Mucosa of stomach (tissue), 1 donor: Measurements from ENCODE around the gene COL13A1.

Experiments
- H3K27me3 ChIP-seq: one replicate; pipeline ENCODE4 v1.7.0; 2013; ENCODE audit warnings: mild to moderate bottlenecking, low read length; ENCODE audit not compliant: control insufficient read depth, insufficient read depth
- H3K36me3 ChIP-seq: one replicate; pipeline ENCODE4 v1.7.0; 2013; ENCODE audit warnings: low read length; ENCODE audit not compliant: control insufficient read depth, insufficient read depth
- H3K4me1 ChIP-seq: one replicate; pipeline ENCODE4 v1.7.0; 2013; ENCODE audit warnings: mild to moderate bottlenecking, low read length; ENCODE audit not compliant: control insufficient read depth, insufficient read depth
- H3K4me3 ChIP-seq: one replicate; pipeline ENCODE4 v1.7.0; 2013; ENCODE audit warnings: low read length
- H3K9ac ChIP-seq: one replicate; pipeline ENCODE4 v1.7.0; 2013; ENCODE audit warnings: mild to moderate bottlenecking, low read length, moderate library complexity
- H3K9me3 ChIP-seq: one replicate; pipeline ENCODE4 v1.7.0; 2013; ENCODE audit warnings: mild to moderate bottlenecking, low read length, moderate library complexity; ENCODE audit not compliant: control insufficient read depth
- donor health status: Pancreatic carcinoma.

The COL13A1 gene

GRCh38 chr10:69851306-69851705, 49.6 kb downstream of the COL13A1 start:
- no peaks in the 10 kb centered on the region for H3K9me3 ChIP-seq
- no peak overlapping the region for H3K4me3 ChIP-seq
- H3K36me3 ChIP-seq, result no peaks in the 10 kb centered on the region
- H3K27me3 ChIP-seq, result peaks cover 10% of the 10 kb centered on the region
- H3K9ac ChIP-seq, result no peak overlapping the region
- H3K4me1 ChIP-seq, result peaks cover 7% of the 10 kb centered on the region

- no peak overlapping the region for H3K9ac ChIP-seq
- H3K4me1 ChIP-seq, result peaks cover 7% of the 10 kb centered on the region
- no peaks in the 10 kb centered on the region for H3K36me3 ChIP-seq
- H3K4me3 ChIP-seq, result no peak overlapping the region
- no peaks in the 10 kb centered on the region for H3K9me3 ChIP-seq
- no peaks in the 10 kb centered on the region for H3K27me3 ChIP-seq
These were observed 51.4 kb downstream of the COL13A1 start for GRCh38 chr10:69853064-69853463.

GRCh38 chr10:69854511-69855345, 53.0 kb downstream of the COL13A1 start:
- Histone ChIP-seq H3K36me3 (no peaks in the 10 kb centered on the region), H3K9ac (no peak overlapping the region), H3K4me3 (no peak overlapping the region), H3K27me3 (no peaks in the 10 kb centered on the region), H3K9me3 (no peaks in the 10 kb centered on the region), H3K4me1 (peaks cover 7% of the 10 kb centered on the region)

GRCh38 chr10:69855346-69856111, 53.8 kb downstream of the COL13A1 start:
- no peak overlapping the region for H3K4me3 ChIP-seq
- peaks cover 7% of the 10 kb centered on the region for H3K4me1 ChIP-seq
- no peak overlapping the region for H3K9ac ChIP-seq
- no peaks in the 10 kb centered on the region for H3K27me3 ChIP-seq
- no peaks in the 10 kb centered on the region for H3K36me3 ChIP-seq
- H3K9me3 ChIP-seq, result no peaks in the 10 kb centered on the region

GRCh38 chr10:69856601-69857166, 55.0 kb downstream of the COL13A1 start:
- H3K4me3 ChIP-seq, result no peak overlapping the region
- no peaks in the 10 kb centered on the region for H3K9me3 ChIP-seq
- H3K27me3 ChIP-seq, result no peaks in the 10 kb centered on the region
- H3K9ac ChIP-seq, result no peak overlapping the region
- H3K36me3 ChIP-seq, result no peaks in the 10 kb centered on the region
- peaks cover 7% of the 10 kb centered on the region for H3K4me1 ChIP-seq

- Histone ChIP-seq H3K9me3 (no peaks in the 10 kb centered on the region), H3K4me3 (no peak overlapping the region), H3K4me1 (peaks cover 7% of the 10 kb centered on the region), H3K27me3 (no peaks in the 10 kb centered on the region), H3K36me3 (no peaks in the 10 kb centered on the region), H3K9ac (no peak overlapping the region)
These were observed 56.5 kb downstream of the COL13A1 start for GRCh38 chr10:69858201-69858600.

GRCh38 chr10:69860271-69860670, 58.6 kb downstream of the COL13A1 start:
- Histone ChIP-seq H3K4me1 (no peaks in the 10 kb centered on the region), H3K36me3 (no peaks in the 10 kb centered on the region), H3K9me3 (no peaks in the 10 kb centered on the region), H3K4me3 (no peak overlapping the region), H3K27me3 (no peaks in the 10 kb centered on the region), H3K9ac (no peak overlapping the region)

- no peaks in the 10 kb centered on the region for H3K27me3 ChIP-seq
- peaks cover 4% of the 10 kb centered on the region for H3K4me1 ChIP-seq
- H3K4me3 ChIP-seq, result no peak overlapping the region
- H3K9ac ChIP-seq, result no peak overlapping the region
- no peaks in the 10 kb centered on the region for H3K9me3 ChIP-seq
- no peaks in the 10 kb centered on the region for H3K36me3 ChIP-seq
These were observed 59.8 kb downstream of the COL13A1 start for GRCh38 chr10:69861251-69862240.

- Histone ChIP-seq H3K4me3 (no peak overlapping the region), H3K27me3 (no peaks in the 10 kb centered on the region), H3K9ac (no peak overlapping the region), H3K9me3 (no peaks in the 10 kb centered on the region), H3K4me1 (peaks cover 14% of the 10 kb centered on the region), H3K36me3 (no peaks in the 10 kb centered on the region)
These were observed 61.3 kb downstream of the COL13A1 start for GRCh38 chr10:69862882-69863530.

- peaks cover 17% of the 10 kb centered on the region for H3K4me1 ChIP-seq
- H3K9me3 ChIP-seq, result no peaks in the 10 kb centered on the region
- H3K36me3 ChIP-seq, result no peaks in the 10 kb centered on the region
- no peak overlapping the region for H3K4me3 ChIP-seq
- no peaks in the 10 kb centered on the region for H3K27me3 ChIP-seq
- H3K9ac ChIP-seq, result no peak overlapping the region
These were observed 61.9 kb downstream of the COL13A1 start for GRCh38 chr10:69863580-69863979.

- no peaks in the 10 kb centered on the region for H3K27me3 ChIP-seq
- H3K36me3 ChIP-seq, result no peaks in the 10 kb centered on the region
- peaks cover 24% of the 10 kb centered on the region for H3K4me1 ChIP-seq
- no peak overlapping the region for H3K9ac ChIP-seq
- H3K9me3 ChIP-seq, result no peaks in the 10 kb centered on the region
- H3K4me3 ChIP-seq, result no peak overlapping the region
These were observed 62.6 kb downstream of the COL13A1 start for GRCh38 chr10:69864321-69864720.
